Parathyroid adenoma (tissue), 2 donors: ENCODE measurements around the gene GOSR1.
"Not testable (repeated sequence)": the region's sequence is repeated elsewhere in the genome, so short reads cannot be mapped to it uniquely, and the experiment has no call there.

ENCODE experiments used
- H2AFZ ChIP-seq: fragments of 300-600 bp; sonication (generic); one replicate; pipeline ENCODE4 v1.7.0; 2017; ENCODE audit warnings: antibody characterized with exemption, mild to moderate bottlenecking
- H3K27ac ChIP-seq: fragments of 300-600 bp; sonication (generic); one replicate; pipeline ENCODE4 v1.7.0; 2017
- H3K27me3 ChIP-seq: fragments of 300-600 bp; sonication (generic); one replicate; pipeline ENCODE4 v1.7.0; 2017; ENCODE audit warnings: low read length; ENCODE audit not compliant: control insufficient read depth, insufficient read depth
- H3K36me3 ChIP-seq: fragments of 300-600 bp; sonication (generic); one replicate; pipeline ENCODE4 v1.7.0; 2017; ENCODE audit warnings: low read length; ENCODE audit not compliant: control insufficient read depth, insufficient read depth
- H3K4me1 ChIP-seq: fragments of 300-600 bp; sonication (generic); one replicate; pipeline ENCODE4 v1.7.0; 2017; ENCODE audit warnings: control low read depth
- H3K4me2 ChIP-seq: fragments of 300-600 bp; sonication (generic); one replicate; pipeline ENCODE4 v1.7.0; 2017; ENCODE audit warnings: low read length
- H3K4me3 ChIP-seq: fragments of 300-600 bp; sonication (generic); one replicate; pipeline ENCODE4 v1.7.0; 2017; ENCODE audit warnings: low read depth, low read length
- H3K79me2 ChIP-seq: fragments of 300-600 bp; sonication (generic); one replicate; pipeline ENCODE4 v1.7.0; 2017; ENCODE audit warnings: control low read depth
- H3K9ac ChIP-seq: fragments of 300-600 bp; sonication (generic); one replicate; pipeline ENCODE4 v1.7.0; 2017; ENCODE audit warnings: mild to moderate bottlenecking
- H3K9me3 ChIP-seq: fragments of 300-600 bp; sonication (generic); one replicate; pipeline ENCODE4 v1.7.0; 2017; ENCODE audit warnings: low read length; ENCODE audit not compliant: control insufficient read depth
- TF ChIP-seq, protein P1 (sequence below): fragments of 300-600 bp; sonication (generic); IDR thresholded peaks from one replicate; pipeline ENCODE4 v1.7.0; 2017; ENCODE audit warnings: antibody characterized with exemption, mild to moderate bottlenecking
- donor health status: primary hyperparathyroidism.

Gene GOSR1

DNA sequence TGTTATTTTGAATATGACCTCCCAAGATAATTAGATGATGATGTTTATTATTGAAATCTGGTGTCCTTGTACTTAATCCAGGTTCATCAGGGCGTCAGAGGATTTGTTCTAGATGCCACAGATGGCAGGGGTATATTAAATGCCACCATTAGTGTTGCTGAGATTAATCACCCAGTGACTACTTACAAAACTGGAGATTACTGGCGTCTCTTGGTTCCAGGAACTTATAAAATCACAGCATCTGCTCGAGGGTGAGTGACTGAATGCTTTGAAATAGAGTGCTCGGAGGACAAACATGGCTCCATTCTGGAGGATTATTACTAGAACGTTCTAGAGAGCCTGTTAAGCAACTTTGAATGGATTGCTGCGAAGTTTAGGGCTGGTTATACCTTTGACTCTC is 33.5 kb upstream of the GOSR1 start:
- Histone ChIP-seq H3K4me3 (no peak overlapping the region), H3K36me3 (no peaks in the 10 kb centered on the region), H2AFZ (no peak overlapping the region), H3K9me3 (no peaks in the 10 kb centered on the region), H3K4me1 (no peaks in the 10 kb centered on the region), H3K27ac (no peak overlapping the region), H3K4me2 (no peak overlapping the region), H3K27me3 (no peaks in the 10 kb centered on the region), H3K9ac (no peak overlapping the region), H3K79me2 (peaks cover 2% of the 10 kb centered on the region)
- TF ChIP-seq, protein P1, sequence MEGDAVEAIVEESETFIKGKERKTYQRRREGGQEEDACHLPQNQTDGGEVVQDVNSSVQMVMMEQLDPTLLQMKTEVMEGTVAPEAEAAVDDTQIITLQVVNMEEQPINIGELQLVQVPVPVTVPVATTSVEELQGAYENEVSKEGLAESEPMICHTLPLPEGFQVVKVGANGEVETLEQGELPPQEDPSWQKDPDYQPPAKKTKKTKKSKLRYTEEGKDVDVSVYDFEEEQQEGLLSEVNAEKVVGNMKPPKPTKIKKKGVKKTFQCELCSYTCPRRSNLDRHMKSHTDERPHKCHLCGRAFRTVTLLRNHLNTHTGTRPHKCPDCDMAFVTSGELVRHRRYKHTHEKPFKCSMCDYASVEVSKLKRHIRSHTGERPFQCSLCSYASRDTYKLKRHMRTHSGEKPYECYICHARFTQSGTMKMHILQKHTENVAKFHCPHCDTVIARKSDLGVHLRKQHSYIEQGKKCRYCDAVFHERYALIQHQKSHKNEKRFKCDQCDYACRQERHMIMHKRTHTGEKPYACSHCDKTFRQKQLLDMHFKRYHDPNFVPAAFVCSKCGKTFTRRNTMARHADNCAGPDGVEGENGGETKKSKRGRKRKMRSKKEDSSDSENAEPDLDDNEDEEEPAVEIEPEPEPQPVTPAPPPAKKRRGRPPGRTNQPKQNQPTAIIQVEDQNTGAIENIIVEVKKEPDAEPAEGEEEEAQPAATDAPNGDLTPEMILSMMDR: no peak

DNA sequence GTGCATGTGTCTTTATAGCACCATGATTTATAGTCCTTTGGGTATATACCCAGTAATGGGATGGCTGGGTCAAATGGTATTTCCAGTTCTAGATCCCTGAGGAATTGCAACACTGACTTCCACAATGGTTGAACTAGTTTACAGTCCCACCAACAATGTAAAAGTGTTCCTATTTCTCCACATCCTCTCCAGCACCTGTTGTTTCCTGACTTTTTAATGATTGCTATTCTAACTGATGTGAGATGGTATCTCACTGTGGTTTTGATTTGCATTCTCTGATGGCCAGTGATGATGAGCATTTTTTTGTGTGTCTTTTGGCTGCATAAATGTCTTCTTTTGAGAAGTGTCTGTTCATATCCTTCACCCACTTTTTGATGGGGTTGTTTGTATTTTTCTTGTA is 30.6 kb upstream of the GOSR1 start:
- not testable (repeated sequence) for H3K27me3 ChIP-seq, H3K4me3 ChIP-seq, H3K9ac ChIP-seq, H3K4me2 ChIP-seq, H3K79me2 ChIP-seq, H3K27ac ChIP-seq, H3K36me3 ChIP-seq, H2AFZ ChIP-seq, H3K9me3 ChIP-seq, H3K4me1 ChIP-seq

DNA sequence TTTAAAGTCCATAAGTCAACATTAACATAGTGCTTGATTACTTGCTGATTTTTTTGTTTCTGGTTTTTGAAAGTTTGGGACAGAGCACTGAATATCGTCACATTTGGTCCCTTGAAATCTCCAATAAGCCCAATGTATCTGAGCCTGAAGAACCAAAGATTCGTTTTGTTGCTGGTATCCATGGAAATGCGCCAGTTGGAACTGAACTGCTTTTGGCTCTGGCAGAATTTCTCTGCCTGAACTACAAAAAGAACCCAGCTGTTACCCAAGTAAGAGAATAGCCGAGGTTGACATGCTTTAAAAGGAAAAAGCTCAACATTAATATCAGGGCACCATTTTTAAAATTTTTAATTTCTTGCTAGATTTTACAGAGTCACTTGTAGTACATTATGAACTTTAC is 27.7 kb upstream of the GOSR1 start:
- no peaks in the 10 kb centered on the region for H3K4me1 ChIP-seq
- no peak overlapping the region for H3K9ac ChIP-seq
- H3K27ac ChIP-seq: no peak overlapping the region
- no peaks in the 10 kb centered on the region for H3K79me2 ChIP-seq
- no peaks in the 10 kb centered on the region for H3K36me3 ChIP-seq
- H3K4me2 ChIP-seq: no peak overlapping the region
- no peaks in the 10 kb centered on the region for H3K27me3 ChIP-seq
- TF ChIP-seq, protein P1: no peak
- no peak overlapping the region for H2AFZ ChIP-seq
- H3K4me3 ChIP-seq: no peak overlapping the region
- H3K9me3 ChIP-seq: no peaks in the 10 kb centered on the region

DNA sequence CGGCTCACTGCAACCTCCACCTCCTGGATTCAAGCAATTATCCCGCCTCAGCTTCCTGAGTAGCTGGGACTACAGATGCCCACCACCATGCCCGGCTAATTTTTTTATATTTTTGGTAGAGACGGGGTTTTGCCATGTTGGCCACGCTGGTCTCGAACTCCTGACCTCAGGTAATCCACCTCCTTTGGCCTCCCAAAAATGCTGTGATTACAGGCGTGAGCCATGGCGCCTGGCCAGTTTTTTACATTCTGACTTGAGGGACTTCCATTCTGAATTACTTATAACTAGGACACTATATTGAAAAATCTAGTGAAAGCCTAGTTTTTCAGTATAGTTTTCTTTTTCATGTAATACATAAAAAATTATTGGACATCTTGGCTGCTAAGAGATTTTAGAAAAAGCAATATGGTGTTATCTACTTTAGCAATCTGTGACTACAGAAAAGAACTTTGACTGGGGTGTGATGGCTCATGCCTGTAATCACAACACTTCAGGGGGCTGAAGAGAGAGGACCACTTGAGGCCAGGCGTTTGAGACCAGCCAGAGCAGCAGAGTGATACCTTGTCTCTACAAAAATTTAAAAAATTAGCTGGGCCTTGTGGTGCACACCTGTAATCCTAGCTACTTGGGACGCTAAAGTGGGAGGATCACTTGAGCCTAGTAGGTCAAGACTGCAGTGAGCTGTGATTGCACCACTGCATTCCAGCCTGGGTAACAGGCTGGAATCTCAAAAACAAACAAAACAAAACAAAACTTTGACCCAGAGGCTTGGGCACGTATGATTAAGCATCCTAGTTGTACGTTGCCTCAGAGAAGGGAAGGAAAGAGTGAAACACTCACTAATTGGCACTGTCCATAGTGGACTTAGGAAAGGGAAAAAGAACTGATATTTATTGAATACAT is 26.8 kb upstream of the GOSR1 start:
- H3K79me2 ChIP-seq: peaks cover 2% of the 10 kb centered on the region
- H3K4me3 ChIP-seq: no peak overlapping the region
- H3K4me1 ChIP-seq: no peaks in the 10 kb centered on the region
- TF ChIP-seq, protein P1: no peak
- H3K27ac ChIP-seq: no peak overlapping the region
- no peak overlapping the region for H2AFZ ChIP-seq
- H3K9me3 ChIP-seq: no peaks in the 10 kb centered on the region
- H3K27me3 ChIP-seq: no peaks in the 10 kb centered on the region
- H3K9ac ChIP-seq: no peak overlapping the region
- H3K36me3 ChIP-seq: no peaks in the 10 kb centered on the region
- H3K4me2 ChIP-seq: no peak overlapping the region

DNA sequence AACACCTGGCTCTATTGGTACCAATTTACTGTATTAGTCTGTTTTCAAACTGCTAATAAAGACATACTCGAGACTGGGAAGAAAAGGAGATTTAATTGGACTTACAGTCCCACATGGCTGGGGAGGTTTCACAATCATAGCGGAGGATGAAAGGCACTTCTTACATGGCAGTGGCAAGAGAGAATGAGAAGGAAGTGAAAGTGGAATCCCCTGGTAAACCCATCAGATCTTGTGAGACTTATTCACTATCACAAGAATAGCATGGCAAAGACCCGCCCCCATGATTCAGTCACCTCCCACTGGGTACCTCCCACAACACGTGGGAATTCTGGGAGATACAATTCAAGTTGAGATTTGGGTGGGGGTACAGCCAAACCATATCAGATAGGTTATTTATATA is 22.6 kb upstream of the GOSR1 start:
- H3K4me3 ChIP-seq: no peak overlapping the region
- H3K9me3 ChIP-seq: no peaks in the 10 kb centered on the region
- H3K27me3 ChIP-seq: no peaks in the 10 kb centered on the region
- H3K27ac ChIP-seq: no peak overlapping the region
- no peak overlapping the region for H2AFZ ChIP-seq
- TF ChIP-seq, protein P1: no peak
- no peaks in the 10 kb centered on the region for H3K36me3 ChIP-seq
- H3K9ac ChIP-seq: no peak overlapping the region
- H3K79me2 ChIP-seq: peaks cover 2% of the 10 kb centered on the region
- H3K4me1 ChIP-seq: no peaks in the 10 kb centered on the region
- H3K4me2 ChIP-seq: no peak overlapping the region
